BE2C (cell line): ENCODE results near the gene UGT1A10.

ENCODE experiments used
- DNase-seq: peaks from one replicate; pipeline ENCODE4 v3.0.0-alpha.2; 2020
- H3K27me3 ChIP-seq: fragments of 250-450 bp; sonication (Bioruptor Pico); 2 replicates; pipeline ENCODE4 v1.5.1; 2020; ENCODE audit warnings: mild to moderate bottlenecking
- H3K36me3 ChIP-seq: fragments of 250-450 bp; sonication (Bioruptor Pico); 2 replicates; pipeline ENCODE4 v1.5.1; 2020; ENCODE audit warnings: mild to moderate bottlenecking
- H3K4me1 ChIP-seq: fragments of 250-450 bp; sonication (Bioruptor Pico); 2 replicates; pipeline ENCODE4 v1.5.1; 2020
- H3K4me3 ChIP-seq: 2 replicates; pipeline ENCODE4 v1.5.1; 2011; ENCODE audit warnings: low read depth, low read length
- H3K9me3 ChIP-seq: fragments of 250-450 bp; sonication (Bioruptor Pico); 2 replicates; pipeline ENCODE4 v1.5.1; 2020
- TF ChIP-seq, protein P1 (sequence below): IDR thresholded peaks from 2 replicates; pipeline ENCODE4 v1.5.1; 2012; ENCODE audit warnings: mild to moderate bottlenecking, low read depth, low read length

UGT1A10 gene

GRCh38 chr2:233754872-233755611, 118.8 kb downstream of the UGT1A10 start:
- Histone ChIP-seq H3K36me3 (no peaks in the 10 kb centered on the region), H3K4me3 (no peak overlapping the region), H3K27me3 (no peaks in the 10 kb centered on the region), H3K4me1 (no peaks in the 10 kb centered on the region), H3K9me3 (no peaks in the 10 kb centered on the region; the same call in 1 of the 2 replicates)
- TF ChIP-seq, protein P1, sequence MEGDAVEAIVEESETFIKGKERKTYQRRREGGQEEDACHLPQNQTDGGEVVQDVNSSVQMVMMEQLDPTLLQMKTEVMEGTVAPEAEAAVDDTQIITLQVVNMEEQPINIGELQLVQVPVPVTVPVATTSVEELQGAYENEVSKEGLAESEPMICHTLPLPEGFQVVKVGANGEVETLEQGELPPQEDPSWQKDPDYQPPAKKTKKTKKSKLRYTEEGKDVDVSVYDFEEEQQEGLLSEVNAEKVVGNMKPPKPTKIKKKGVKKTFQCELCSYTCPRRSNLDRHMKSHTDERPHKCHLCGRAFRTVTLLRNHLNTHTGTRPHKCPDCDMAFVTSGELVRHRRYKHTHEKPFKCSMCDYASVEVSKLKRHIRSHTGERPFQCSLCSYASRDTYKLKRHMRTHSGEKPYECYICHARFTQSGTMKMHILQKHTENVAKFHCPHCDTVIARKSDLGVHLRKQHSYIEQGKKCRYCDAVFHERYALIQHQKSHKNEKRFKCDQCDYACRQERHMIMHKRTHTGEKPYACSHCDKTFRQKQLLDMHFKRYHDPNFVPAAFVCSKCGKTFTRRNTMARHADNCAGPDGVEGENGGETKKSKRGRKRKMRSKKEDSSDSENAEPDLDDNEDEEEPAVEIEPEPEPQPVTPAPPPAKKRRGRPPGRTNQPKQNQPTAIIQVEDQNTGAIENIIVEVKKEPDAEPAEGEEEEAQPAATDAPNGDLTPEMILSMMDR = no peak
- no peak for DNase-seq

DNA sequence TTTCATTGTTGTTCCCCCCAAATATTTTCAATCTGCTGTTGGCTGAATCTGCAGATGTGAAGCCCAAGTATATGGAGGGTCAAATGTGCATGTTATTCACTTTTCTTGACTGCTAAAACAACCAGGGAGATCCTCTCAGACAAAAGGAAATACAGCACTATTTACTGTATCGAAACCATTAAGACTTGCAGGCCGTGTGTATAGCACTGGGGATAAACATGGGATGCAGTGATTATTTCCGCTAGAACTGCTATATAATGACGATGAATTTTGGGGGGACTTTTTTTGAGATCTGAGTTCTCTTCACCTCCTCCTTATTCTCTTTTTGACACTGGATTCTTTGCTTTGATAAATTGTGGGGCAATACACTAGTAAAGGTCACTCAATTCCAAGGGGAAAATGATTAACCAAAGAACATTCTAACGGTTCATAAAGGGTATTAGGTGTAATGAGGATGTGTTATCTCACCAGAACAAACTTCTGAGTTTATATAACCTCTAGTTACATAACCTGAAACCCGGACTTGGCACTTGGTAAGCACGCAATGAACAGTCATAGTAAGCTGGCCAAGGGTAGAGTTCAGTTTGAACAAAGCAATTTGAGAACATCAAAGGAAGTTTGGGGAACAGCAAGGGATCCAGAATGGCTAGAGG, 120.3 kb downstream of the UGT1A10 start:
- DNase-seq = no peak
- H3K4me1 ChIP-seq = no peaks in the 10 kb centered on the region
- no peaks in the 10 kb centered on the region for H3K36me3 ChIP-seq
- H3K9me3 ChIP-seq = no peaks in the 10 kb centered on the region
- no peak overlapping the region for H3K4me3 ChIP-seq
- TF ChIP-seq, protein P1 = no peak
- no peaks in the 10 kb centered on the region for H3K27me3 ChIP-seq

DNA sequence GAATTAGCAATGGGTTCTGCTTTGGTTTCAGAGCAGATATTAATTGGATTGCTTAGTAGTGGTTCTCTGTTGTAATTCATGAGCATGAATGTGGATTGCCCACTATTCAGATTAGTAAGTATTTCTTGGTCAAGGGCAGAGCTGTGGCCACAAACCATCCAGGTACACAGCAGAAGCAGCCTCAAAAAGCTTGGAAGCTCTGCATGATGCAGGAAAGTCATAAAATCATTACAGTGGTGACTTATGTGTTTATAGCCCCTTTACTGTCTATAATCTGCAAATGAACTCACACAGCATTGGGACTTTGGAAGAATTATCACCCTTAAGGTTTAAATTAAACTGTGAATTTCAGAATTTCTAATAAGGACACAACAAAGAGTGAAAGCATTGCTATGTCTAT, 121.9 kb downstream of the UGT1A10 start:
- TF ChIP-seq, protein P1 = no peak
- Histone ChIP-seq H3K27me3 (peaks cover 3% of the 10 kb centered on the region), H3K36me3 (no peaks in the 10 kb centered on the region), H3K4me1 (no peaks in the 10 kb centered on the region), H3K9me3 (no peaks in the 10 kb centered on the region), H3K4me3 (no peak overlapping the region)
- no peak for DNase-seq

DNA sequence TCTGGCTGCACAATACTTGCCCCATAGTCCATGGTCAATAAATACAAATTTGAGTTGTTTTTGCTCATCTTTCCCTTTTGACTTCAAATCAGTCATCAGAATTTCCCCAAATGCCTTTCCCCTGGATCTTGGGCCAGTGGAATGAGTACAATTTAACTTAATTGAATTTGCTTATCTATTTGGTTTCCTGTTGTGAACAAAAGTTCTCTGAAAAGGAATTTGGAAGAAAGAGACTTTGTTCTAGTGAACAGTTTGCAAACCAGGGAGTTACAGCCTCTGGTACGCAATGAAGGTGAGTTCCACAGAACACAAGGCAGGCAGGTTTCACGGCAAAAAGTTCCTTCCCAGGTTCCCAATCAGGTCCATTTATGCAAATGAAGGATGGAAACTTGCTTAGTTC, 122.6 kb downstream of the UGT1A10 start:
- H3K27me3 ChIP-seq = peaks cover 10% of the 10 kb centered on the region
- no peaks in the 10 kb centered on the region for H3K36me3 ChIP-seq
- no peak overlapping the region for H3K4me3 ChIP-seq
- H3K4me1 ChIP-seq = no peaks in the 10 kb centered on the region
- TF ChIP-seq, protein P1 = no peak
- no peaks in the 10 kb centered on the region for H3K9me3 ChIP-seq
- DNase-seq = no peak

- no peaks in the 10 kb centered on the region for H3K9me3 ChIP-seq
- DNase-seq = no peak
- no peak within 1 kb of the TSS for H3K4me3 ChIP-seq
- no peaks in the 10 kb centered on the region for H3K36me3 ChIP-seq
- peaks cover 10% of the 10 kb centered on the region for H3K27me3 ChIP-seq
- no peaks in the 10 kb centered on the region for H3K4me1 ChIP-seq
- TF ChIP-seq, protein P1 = no peak
Observed at GRCh38 chr2:233760043-233760442, 123.8 kb downstream of the UGT1A10 start, which contains the start of gene UGT1A1. UGT1A1 (plus strand) TSS chr2:233760270; CDS start chr2:233760288, 18 bp downstream.
